Measurements from ENCODE around the gene ABI3BP.

Gene ABI3BP

DNA sequence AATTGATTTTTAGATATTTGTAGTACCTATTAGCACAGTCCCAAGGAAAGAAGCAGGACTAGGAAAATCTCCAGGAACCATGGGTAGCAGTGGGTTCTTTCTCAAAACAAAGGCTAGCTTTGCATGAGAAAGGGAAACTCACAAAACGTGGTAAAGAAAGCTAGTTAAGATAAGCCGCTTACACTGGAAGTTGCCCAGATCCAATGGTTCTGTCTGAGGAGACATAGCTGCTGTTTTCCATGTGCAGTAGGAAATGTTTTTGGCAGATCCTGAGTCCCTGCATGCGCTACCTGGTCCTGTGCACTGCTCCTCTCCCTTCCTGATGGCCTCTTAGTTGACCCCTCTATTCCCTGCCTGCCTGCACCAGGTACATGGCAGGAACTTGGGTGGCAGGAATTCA is 223.5 kb downstream of the ABI3BP start:
- DNase-seq (ENCODE audit: low spot score): peak; percentile 37

- DNase-seq (ENCODE audit: low spot score): no peak
These were observed 227.2 kb downstream of the ABI3BP start for GRCh38 chr3:100766069-100766468.

GRCh38 chr3:100765437-100765975 is 227.7 kb downstream of the ABI3BP start:
- DNase-seq (ENCODE audit: low spot score): no peak

GRCh38 chr3:100761951-100762350 is 231.3 kb downstream of the ABI3BP start:
- DNase-seq (ENCODE audit: low spot score): no peak

- peak; percentile 23 for DNase-seq (ENCODE audit: low spot score)
These were observed 231.8 kb downstream of the ABI3BP start for GRCh38 chr3:100761211-100761942.

GRCh38 chr3:100760377-100760776 is 232.8 kb downstream of the ABI3BP start:
- no peak for DNase-seq (ENCODE audit: low spot score)

- no peak for DNase-seq (ENCODE audit: low spot score)
These were observed 233.3 kb downstream of the ABI3BP start for GRCh38 chr3:100759950-100760349.

DNA sequence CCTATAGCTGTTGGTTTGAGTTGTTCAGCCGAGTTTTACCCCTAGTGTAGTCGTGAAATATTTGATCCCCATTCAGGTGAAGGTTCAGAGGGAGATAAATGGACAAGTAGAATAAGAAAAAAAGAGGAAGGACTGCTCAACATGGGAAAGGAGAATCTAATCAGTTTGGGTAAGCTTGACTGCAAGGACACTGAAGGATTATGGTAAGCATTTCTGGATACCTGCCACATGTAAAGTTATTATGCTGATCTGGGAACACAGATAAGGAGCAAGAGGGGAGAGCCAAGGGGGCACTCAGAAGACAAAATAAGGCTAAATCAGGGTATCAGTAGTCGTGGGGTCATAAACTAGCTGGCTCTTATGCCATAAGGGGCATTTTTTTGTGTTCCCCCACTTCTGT is 234.1 kb downstream of the ABI3BP start:
- DNase-seq (ENCODE audit: low spot score): no peak

DNA sequence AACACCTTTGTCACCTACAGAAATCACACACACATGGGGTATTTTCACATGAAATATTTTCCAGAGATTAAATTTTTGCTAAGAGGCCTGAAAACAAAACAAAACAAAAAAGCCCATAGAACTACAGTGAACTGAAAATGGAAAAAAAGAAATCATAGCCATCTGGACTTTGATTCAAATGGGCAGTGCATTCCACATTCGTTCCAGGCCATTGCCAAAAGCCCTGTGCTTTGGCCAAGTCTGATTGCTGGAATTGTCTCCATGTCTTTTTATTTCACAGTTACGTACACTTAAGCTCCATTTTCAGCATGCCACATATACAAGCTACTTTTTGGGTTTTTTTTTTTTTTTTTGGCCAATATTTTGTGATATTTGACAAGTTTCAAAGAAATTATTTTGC is 236.8 kb downstream of the ABI3BP start:
- DNase-seq (ENCODE audit: low spot score): no peak

- DNase-seq (ENCODE audit: low spot score): no peak
These were observed 238.5 kb downstream of the ABI3BP start for GRCh38 chr3:100754563-100755334.

DNA sequence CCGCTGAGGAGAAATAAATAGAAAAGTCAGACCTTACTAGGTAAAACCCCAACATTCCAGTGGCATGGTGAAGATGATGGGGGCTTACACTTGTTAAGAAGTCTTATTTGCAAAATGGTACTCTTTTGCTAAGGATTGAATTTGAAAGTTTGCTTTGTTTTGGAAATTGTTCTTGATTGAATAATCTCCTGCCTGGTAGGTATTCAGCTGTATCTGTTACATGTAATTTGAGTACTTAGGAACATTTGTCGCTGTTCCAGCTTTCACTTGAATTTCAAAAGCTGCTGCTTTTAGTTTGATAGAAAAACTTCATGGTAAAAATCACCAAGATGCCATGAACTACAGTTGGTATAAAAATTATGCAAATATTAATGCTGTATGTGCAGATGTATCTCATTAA is 239.4 kb downstream of the ABI3BP start:
- no peak for DNase-seq (ENCODE audit: low spot score)

DNA sequence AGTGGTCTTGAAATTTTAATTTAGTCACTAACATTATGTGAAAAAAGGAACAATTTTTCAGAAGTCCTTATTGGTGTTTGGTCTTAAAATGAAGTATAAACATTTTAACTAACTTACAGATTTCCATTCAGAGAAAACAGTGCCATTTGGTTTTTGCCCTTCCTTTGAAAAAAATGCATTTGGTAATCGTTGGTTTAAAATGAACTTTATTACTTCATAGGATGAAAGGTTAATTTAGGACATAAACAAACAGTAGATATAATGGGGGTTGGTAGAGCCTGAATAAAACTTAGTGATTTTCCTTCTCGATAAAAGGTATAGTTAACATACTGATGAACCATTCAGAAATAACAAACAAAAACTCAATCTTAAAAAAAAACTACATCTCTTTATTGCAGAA is 244.3 kb downstream of the ABI3BP start:
- DNase-seq (ENCODE audit: low spot score): no peak

GRCh38 chr3:100748220-100748619 is 245.0 kb downstream of the ABI3BP start:
- no peak for DNase-seq (ENCODE audit: low spot score)

GRCh38 chr3:100746092-100746491 is 247.1 kb downstream of the ABI3BP start:
- DNase-seq (ENCODE audit: low spot score): no peak

DNA sequence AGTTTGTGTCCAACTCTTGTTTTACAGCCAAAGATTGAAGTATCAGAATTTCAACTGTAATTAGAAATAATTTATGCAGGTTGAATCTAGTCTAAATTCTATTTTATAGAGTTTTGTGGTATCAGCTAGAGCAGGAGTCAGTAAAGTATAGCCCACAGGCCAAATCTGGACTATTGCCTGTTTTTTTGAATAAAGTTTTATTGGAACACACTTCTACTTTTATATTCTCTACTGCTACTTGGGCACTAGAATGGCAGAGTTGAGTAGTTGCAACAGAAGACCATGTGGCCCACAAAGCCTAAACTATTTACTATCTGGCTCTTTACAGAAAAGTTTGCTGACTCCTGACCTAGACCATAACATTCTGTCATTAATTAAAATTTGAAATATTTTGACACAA is 247.6 kb downstream of the ABI3BP start:
- no peak for DNase-seq (ENCODE audit: low spot score)

- DNase-seq (ENCODE audit: low spot score): no peak
These were observed 248.6 kb downstream of the ABI3BP start for GRCh38 chr3:100744671-100745070.

DNA sequence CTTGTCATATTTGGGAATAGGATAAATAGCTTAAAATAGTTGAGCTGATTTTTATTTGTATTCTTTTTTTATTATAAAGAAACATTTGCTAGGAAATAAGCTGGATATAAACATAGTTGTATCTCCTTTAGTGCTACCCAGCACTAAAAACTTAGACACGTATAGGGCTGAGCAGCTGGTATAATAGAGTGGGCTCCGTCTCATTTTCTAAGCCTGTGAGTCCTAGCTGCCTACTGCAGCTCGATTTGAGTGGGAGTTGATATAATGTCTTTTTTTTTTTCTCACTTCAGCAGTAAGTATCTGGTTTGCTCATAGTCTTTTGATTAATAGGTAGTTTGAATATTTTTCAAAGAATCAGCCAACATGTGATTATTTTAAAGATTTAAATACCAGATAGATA is 249.7 kb downstream of the ABI3BP start:
- DNase-seq (ENCODE audit: low spot score): no peak

- no peak for DNase-seq (ENCODE audit: low spot score)
These were observed 253.0 kb downstream of the ABI3BP start for GRCh38 chr3:100740207-100740606.

- peak; percentile 45 for DNase-seq (ENCODE audit: low spot score)
These were observed 255.9 kb downstream of the ABI3BP start for GRCh38 chr3:100737334-100737733.

GRCh38 chr3:100732435-100732834 is 260.8 kb downstream of the ABI3BP start:
- no peak for DNase-seq (ENCODE audit: low spot score)

DNA sequence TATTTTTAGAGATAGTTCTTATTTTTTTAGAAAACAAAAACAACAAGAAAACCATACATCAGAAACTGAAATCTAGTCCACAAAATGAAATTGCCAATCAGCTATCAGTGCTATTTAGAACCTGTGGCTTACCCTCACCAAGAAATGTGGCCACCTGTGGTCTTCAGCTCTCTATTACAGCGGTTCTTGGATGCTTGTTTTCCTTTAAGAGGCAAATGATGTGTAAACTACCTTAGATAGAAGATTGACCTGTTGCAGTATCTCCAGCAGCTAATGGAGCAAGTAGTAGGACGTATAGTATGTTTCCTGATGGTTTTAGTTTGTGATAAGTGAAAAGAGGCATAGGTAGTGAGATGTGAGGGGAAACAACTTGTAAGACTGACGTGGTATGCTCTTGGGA is 262.7 kb downstream of the ABI3BP start:
- DNase-seq (ENCODE audit: low spot score): no peak

GRCh38 chr3:100726706-100727105 is 266.5 kb downstream of the ABI3BP start:
- DNase-seq (ENCODE audit: low spot score): no peak

DNA sequence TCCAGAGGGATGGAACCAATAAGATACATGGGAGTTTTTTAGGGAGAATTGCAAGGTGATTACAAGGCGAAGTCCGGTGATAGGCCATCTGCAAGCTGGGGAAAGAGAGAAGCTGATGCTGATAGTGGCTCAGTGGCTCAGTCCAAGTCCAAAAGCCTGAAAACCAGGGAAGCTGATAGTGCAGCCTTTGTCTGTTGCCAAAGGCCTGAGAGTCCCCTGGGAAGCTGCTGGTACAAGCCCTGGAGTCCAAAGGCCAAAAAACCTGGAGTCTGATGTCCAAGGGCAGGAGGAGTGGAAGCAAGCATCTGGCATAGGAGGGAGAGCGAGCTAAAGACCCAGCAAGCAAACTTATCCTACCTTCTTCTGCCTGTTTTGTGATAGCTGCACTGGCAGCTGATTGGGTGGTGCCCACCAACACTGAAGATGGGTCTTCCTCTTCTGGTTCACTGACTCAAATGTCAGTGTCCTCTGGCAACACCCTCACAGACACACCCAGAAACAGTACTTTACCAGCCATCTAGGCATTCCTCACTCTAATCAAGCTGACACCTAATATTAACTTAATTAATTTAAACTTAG is 267.2 kb downstream of the ABI3BP start:
- DNase-seq (ENCODE audit: low spot score): no peak

Measured in iPS-NIHi11 (cell line).